Activated naive CD8-positive, alpha-beta T cell (primary cell): ENCODE data around the gene ATP11A.
"Not testable (repeated sequence)": the region's sequence is repeated elsewhere in the genome, so short reads cannot be mapped to it uniquely, and the experiment has no call there.

Source experiments
- H3K27ac Mint-ChIP-seq: one replicate; pipeline ENCODE4 v1.8.0; 2021; ENCODE audit warnings: mixed read lengths
- H3K27me3 Mint-ChIP-seq: one replicate; pipeline ENCODE4 v1.8.0; 2021; ENCODE audit warnings: mixed read lengths
- H3K36me3 Mint-ChIP-seq: one replicate; pipeline ENCODE4 v1.8.0; 2021; ENCODE audit warnings: mixed read lengths
- H3K4me1 Mint-ChIP-seq: one replicate; pipeline ENCODE4 v1.8.0; 2021; ENCODE audit warnings: low read depth, mixed read lengths
- H3K4me3 Mint-ChIP-seq: one replicate; pipeline ENCODE4 v1.8.0; 2021; ENCODE audit warnings: mild to moderate bottlenecking, mixed read lengths
- H3K9me3 Mint-ChIP-seq: one replicate; pipeline ENCODE4 v1.8.0; 2021; ENCODE audit warnings: low read depth, mixed read lengths

ATP11A gene

DNA sequence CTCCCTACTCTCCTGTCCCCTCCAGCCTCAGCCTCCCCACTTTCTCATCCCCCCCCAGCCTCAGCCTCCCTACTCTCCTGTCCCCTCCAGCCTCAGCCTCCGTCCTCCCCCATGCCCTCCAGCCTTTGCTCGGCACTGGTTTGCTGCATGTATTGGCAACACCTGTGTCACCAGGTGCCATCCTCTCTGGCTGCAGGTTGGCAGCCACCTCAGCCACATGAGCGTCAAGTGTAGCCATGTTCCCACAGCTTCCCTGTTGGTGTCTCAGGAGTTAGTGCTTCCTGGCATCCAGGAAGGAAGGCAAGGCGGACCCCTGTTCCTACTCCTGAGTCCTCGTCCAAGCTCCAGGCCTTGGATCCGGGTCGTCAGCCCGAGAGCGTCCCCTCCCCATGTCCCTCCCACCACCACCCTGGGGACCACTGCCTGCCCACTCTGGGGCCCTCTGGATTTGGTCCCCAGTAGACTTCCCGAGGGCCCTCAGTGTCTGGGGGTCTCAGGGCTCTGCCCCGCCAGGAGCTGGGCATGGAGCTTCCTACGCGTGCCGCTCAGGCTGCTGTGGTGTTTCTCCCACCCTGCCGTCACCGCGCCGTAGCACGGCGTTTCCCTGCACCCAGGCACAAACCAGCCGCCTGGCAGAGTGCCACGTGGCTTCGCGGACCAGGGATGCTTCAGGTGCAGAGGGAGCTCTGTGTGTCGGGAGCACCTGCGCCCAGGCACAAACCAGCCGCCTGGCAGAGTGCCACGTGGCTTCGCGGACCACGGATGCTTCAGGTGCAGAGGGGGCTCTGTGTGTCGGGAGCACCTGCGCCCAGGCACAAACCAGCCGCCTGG, 150.8 kb downstream of the ATP11A start:
- no peak overlapping the region for H3K4me3 Mint-ChIP-seq
- H3K9me3 Mint-ChIP-seq, result no peaks in the 10 kb centered on the region
- H3K27me3 Mint-ChIP-seq, result no peaks in the 10 kb centered on the region
- no peaks in the 10 kb centered on the region for H3K4me1 Mint-ChIP-seq
- H3K27ac Mint-ChIP-seq, result no peak overlapping the region
- H3K36me3 Mint-ChIP-seq, result peaks cover 10% of the 10 kb centered on the region

DNA sequence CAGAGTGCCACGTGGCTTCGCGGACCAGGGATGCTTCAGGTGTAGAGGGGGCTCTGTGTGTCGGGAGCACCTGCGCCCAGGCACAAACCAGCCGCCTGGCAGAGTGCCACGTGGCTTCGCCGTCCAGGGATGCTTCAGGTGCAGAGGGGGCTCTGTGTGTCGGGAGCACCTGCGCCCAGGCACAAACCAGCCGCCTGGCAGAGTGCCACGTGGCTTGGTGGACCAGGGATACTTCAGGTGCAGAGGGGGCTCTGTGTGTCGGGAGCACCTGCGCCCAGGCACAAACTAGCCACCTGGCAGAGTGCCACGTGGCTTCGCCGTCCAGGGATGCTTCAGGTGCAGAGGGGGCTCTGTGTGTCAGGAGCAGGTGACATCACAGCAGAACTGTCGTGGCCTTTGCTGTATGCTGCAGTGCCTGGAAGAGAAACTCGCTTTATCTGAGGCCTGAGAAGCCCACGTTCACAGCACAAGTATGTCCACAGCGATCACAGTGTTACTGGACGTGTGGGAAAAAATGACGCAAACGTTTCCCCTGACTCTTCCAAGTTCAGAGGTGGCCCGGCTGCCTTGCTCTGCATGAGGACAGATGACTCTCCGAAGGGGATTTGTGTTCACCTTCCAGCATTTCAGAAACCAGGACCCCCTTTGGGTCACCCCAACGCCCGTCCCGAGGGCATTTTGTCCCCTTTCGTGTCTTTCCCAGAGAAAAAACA, 151.6 kb downstream of the ATP11A start:
- peaks cover 14% of the 10 kb centered on the region for H3K36me3 Mint-ChIP-seq
- H3K4me1 Mint-ChIP-seq, H3K4me3 Mint-ChIP-seq, H3K27me3 Mint-ChIP-seq, H3K27ac Mint-ChIP-seq, H3K9me3 Mint-ChIP-seq: not testable (repeated sequence)

DNA sequence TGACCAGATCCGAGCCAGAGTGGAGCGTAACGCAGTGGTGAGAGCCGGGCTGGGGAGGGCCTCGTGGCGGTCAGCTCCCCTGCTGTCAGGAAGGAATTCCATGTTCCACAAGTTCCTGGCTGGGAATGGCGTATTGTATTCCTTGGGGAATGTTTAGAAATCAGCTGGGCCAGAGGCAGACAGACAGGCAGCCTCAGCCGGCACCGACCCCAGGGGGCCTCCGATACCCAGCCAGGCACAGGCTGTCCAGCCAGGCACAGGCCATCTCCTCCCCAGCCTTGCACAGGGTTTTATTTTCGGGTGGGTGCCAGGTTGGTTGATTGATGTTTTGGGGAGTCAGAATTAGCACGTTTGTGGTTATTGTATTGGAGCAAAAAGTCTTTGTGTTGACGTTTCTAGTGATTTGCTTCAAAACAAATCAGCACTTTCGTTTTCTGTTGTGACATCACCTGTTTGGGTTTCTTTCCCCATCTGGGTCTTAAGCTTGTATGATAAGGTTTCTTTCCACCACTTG, 152.6 kb downstream of the ATP11A start:
- Mint-ChIP-seq H3K9me3 (no peaks in the 10 kb centered on the region), H3K27me3 (no peaks in the 10 kb centered on the region), H3K27ac (no peak overlapping the region), H3K4me3 (no peak overlapping the region), H3K36me3 (peaks cover 15% of the 10 kb centered on the region), H3K4me1 (no peaks in the 10 kb centered on the region)

DNA sequence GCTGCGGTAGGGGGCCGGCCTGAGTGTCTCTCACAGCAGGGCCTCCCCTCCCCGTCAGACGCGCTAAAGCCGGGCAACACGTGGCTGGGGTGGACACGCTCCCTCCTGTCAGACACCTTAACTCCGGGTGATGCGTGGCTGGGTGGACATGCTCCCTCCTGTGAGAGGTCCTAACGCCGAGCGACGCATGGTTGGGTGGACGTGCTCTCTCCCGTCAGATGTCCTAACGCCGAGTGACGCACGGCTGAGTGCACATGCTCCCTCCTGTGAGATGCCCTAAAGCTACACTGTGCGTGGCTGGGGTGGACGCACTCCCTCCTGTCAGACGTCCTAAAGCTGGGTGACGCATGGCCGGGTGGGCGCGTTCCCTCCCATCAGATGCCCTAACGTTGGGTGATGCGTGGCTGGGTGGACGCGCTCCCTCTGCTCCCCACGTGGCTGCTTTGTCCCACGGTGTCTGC, 153.1 kb downstream of the ATP11A start:
- Mint-ChIP-seq H3K9me3 (no peaks in the 10 kb centered on the region), H3K4me1 (no peaks in the 10 kb centered on the region), H3K27ac (no peak overlapping the region), H3K27me3 (no peaks in the 10 kb centered on the region), H3K4me3 (no peak overlapping the region), H3K36me3 (peaks cover 19% of the 10 kb centered on the region)

DNA sequence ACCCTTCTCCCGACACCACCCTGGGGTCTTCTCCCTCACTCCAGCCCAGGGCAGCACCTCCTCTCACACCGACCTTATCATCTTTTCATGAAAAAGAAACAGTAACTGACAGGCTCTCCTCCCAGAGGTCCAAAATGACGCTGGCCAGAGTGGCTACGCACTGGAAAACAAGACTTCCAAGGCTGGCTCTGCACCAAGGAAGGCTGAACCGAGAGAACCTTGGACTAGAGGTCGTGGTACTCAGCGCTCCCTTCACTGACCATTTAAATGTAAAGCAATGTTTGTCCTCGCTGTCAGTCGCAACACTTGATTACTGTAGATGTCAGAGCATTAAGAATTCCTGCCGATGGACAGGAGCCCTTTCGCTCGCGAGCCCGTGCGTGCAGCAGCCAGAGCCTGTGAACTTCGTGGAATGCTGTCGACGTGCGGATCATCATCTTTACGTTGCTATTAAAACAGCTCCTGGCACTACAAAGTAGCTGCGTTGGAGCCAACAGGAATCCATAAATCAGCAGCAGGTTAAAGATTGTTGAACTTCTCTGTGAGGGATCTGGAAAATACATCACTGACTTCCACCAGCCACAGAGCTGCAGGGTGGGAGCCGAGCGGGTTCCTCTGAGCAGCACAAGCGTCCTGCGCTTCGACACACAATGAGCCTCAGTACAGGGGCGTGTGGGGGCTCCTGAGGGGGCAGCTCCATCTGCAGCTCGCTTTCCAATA, 153.7 kb downstream of the ATP11A start:
- Mint-ChIP-seq H3K4me3 (no peak overlapping the region), H3K27ac (no peak overlapping the region), H3K9me3 (no peaks in the 10 kb centered on the region), H3K27me3 (no peaks in the 10 kb centered on the region), H3K4me1 (no peaks in the 10 kb centered on the region), H3K36me3 (peaks cover 19% of the 10 kb centered on the region)

DNA sequence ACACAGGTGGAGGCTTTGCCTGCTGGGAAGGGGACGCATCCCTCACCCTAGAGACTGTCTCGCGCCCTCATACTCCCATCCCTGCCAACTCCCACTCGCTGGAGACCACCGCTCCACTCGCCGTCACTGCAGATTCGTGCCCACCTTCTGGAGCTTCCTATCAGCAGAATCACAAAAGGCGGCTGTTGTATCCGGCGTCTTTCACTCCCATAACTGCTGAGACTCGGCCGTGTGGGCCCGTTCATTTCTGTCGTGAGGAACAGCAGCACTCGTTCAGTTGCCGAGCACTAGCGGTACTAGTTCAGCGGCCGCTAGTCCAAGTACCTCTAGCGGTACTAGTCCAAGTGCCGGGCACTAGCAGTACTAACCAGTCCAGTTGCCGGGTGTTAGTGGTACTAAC, 154.6 kb downstream of the ATP11A start:
- peaks cover 16% of the 10 kb centered on the region for H3K36me3 Mint-ChIP-seq
- no peak overlapping the region for H3K27ac Mint-ChIP-seq
- H3K27me3 Mint-ChIP-seq, result no peaks in the 10 kb centered on the region

DNA sequence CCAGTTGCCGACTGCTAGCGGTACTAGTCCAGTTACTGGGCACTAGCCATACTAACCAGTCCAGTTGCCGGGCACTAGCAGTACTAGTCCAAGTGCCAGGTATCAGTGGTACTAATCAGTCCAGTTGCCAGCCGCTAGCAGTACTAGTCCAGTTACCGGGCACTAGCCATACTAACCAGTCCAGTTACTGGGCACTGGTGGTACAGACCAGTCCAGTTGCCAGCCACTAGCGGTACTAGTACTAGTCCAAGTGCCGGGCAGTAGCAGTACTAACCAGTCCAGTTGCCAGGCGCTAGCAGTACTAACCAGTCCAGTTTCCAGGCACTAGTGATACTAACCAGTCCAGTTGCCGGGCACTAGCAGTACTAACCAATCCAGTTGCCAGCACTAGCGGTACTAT, 155.0 kb downstream of the ATP11A start:
- no peak overlapping the region for H3K27ac Mint-ChIP-seq
- peaks cover 19% of the 10 kb centered on the region for H3K36me3 Mint-ChIP-seq
- H3K4me3 Mint-ChIP-seq, result no peak overlapping the region

More for the DNA sequence above, 154.6 kb downstream of the ATP11A start:
- Mint-ChIP-seq H3K9me3 (no peaks in the 10 kb centered on the region), H3K4me3 (no peak overlapping the region), H3K4me1 (no peaks in the 10 kb centered on the region)

DNA sequence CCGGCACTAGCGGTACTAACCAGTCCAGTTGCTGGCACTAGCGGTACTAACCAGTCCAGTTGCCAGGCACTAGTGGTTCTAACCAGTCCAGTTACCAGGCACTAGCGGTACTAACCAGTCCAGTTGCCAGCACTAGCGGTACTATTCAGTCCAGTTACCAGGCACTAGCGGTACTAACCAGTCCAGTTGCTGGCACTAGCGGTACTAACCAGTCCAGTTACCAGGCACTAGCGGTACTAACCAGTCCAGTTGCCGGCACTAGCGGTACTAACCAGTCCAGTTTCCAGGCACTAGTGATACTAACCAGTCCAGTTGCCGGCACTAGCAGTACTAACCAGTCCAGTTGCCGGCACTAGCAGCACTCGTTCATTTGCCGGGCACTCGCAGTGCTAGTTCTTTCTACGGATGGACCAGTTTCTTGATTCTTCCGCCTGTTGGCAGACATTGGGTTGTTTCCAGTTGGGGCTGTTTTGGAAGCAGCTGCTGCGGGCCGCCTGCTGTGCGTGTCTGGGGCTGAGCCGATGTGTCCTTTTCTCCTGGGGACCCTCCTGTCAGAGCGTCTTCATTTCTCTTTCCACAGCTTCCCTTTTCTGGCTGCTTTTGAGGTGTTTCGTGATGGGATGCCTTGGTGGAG, 155.8 kb downstream of the ATP11A start:
- Mint-ChIP-seq H3K27ac (no peak overlapping the region), H3K9me3 (no peaks in the 10 kb centered on the region), H3K27me3 (no peaks in the 10 kb centered on the region), H3K4me1 (no peaks in the 10 kb centered on the region), H3K4me3 (no peak overlapping the region), H3K36me3 (peaks cover 19% of the 10 kb centered on the region)

More for the DNA sequence above, 155.0 kb downstream of the ATP11A start:
- Mint-ChIP-seq H3K27me3 (no peaks in the 10 kb centered on the region), H3K9me3 (no peaks in the 10 kb centered on the region), H3K4me1 (no peaks in the 10 kb centered on the region)

DNA sequence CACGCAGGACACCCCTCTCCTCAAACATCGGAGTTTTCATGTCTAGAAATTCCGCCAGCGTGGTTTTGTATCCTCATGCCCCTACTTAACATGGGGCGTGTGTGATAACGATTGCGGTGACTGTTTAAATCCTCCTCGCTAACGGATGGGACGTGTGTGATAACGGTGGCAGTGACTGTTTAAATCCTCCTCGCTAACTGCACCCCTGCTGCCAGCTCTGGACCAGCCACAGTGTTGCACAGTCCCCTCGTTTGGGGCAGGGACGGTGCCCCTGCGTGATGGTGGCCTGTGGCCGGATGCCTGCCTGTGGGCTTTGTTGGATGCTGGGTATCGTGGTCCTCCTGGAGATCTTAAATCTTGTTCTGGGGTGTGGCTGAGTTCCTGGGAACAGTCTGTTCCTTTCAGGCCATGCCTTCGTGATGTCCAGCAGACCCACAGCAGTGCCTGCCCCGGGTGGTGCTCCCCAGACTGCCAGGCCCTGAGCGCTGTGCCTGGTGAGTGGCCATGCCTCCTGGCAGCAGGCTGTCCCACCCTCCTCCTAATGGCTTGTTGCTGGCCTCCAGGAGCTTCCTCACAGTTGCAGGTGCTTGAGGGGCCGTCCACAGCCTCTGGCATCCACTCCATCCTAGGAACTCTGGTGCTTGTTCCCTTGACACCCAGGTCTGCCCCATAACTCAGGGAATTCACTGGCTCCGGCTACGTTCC, 156.7 kb downstream of the ATP11A start:
- Mint-ChIP-seq H3K27ac (no peak overlapping the region), H3K9me3 (no peaks in the 10 kb centered on the region), H3K36me3 (peaks cover 25% of the 10 kb centered on the region), H3K27me3 (no peaks in the 10 kb centered on the region), H3K4me1 (no peaks in the 10 kb centered on the region), H3K4me3 (no peak overlapping the region)

DNA sequence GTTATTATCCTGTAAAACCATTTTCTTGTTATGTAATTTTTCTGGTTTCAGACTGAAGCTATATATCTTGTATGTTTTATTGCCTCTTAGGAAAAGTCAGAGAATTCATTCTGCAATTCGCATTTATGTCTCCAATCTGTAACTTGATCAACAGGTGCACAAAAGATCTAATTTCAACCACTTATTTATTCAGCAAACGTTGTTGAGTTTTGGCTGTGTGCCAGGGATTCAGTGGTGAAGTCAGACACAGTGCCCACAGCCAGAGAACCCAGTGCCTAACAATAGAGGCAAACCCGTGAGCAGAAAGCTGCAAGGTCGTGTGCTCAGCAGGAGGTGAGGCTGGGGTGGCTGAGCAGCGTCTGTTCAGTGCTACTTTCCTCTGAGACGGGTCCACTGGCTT, 159.7 kb downstream of the ATP11A start:
- H3K27me3 Mint-ChIP-seq, result no peaks in the 10 kb centered on the region
- no peak overlapping the region for H3K27ac Mint-ChIP-seq
- no peaks in the 10 kb centered on the region for H3K4me1 Mint-ChIP-seq

DNA sequence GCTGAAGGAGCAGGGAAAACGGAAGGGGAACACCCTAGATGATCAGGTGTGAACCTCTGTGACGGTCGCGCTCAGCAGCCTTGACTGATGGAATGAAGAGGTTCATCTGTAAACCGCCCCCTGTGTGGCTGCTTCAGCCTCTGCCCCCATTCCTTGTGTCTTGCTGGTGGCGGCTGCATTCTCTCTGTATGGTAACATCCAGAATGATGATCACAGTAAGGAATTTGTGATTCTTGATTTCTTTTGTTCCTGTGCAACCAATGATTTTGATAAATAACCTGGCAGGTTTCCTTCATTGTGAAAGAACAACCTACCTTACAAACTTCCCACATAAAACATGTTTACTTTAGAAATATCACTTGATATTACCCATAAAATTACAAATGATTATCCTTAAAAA, 160.4 kb downstream of the ATP11A start:
- no peak overlapping the region for H3K4me3 Mint-ChIP-seq
- peaks cover 27% of the 10 kb centered on the region for H3K36me3 Mint-ChIP-seq
- H3K4me1 Mint-ChIP-seq, result no peaks in the 10 kb centered on the region
- H3K27ac Mint-ChIP-seq, result no peak overlapping the region
- no peaks in the 10 kb centered on the region for H3K27me3 Mint-ChIP-seq
- H3K9me3 Mint-ChIP-seq, result no peaks in the 10 kb centered on the region

More for the DNA sequence above, 159.7 kb downstream of the ATP11A start:
- Mint-ChIP-seq H3K4me3 (no peak overlapping the region), H3K9me3 (no peaks in the 10 kb centered on the region), H3K36me3 (peaks cover 27% of the 10 kb centered on the region)

DNA sequence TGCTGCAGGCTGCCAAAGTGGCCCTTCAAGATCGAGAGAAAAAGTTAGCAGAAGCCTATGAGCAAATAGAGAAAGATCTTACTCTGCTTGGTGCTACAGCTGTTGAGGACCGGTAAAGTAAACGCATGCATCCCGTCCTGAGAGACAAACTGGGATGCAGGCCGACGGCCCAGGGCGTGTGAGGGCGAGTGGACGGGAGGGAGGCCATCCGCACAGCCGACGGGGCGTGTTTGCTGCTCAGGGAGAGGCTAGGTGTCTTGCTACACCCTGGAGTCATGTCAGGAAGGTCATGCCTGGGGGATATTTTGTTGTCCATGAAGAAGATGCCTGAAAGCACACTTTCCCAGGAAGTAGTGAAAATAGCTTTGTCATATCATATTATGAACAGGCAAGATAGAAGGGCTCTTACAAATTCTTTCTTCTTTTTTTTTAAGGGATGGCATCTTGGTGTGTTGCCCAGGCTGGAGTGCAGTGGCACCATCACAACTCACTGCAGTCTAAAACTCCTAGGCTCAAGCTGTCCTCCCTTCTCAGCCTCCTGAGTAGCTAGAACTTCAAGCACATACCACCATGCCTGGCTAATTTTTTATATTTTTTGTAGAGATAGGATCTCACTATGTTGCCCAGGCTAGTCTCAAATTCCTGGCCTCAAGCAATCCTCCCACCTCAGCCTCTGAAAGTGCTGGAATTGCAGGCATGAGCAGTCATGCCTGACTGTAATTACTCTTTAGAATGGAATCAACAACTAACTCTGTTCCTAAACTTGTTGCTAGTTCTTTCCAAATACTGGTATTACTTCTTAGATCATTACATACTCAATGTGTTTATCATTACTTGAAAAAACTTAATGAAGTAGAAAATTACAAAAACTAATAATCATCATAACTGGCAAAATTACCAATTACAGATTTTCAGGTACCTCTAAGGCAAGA, 161.5 kb downstream of the ATP11A start:
- H3K4me3 Mint-ChIP-seq, result no peak overlapping the region
- H3K27ac Mint-ChIP-seq, result no peak overlapping the region
- H3K27me3 Mint-ChIP-seq, result no peaks in the 10 kb centered on the region
- no peaks in the 10 kb centered on the region for H3K9me3 Mint-ChIP-seq
- peaks cover 24% of the 10 kb centered on the region for H3K36me3 Mint-ChIP-seq
- H3K4me1 Mint-ChIP-seq, result no peaks in the 10 kb centered on the region

DNA sequence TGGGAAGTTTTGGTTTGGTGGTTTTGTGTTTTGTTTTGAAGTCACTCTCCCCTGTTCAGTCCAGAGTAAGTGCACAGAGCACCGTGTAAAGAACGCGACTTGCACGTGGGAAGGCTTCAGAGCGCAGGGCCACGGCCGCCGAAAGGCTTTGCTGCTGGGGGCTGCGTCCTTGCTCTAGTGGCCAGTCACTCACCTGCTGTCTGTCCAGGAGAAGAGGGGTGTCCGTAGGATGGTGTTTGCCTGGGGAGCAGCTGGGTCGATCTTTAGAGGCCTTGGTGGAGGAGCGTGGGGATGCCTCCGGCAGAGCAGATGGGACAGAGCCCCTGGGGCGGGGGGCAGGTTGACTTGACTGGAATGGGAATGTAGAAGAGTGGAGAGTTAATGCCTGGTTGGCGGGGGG, 162.6 kb downstream of the ATP11A start:
- Mint-ChIP-seq H3K27ac (no peak overlapping the region), H3K4me3 (no peak overlapping the region), H3K9me3 (no peaks in the 10 kb centered on the region), H3K4me1 (no peaks in the 10 kb centered on the region), H3K36me3 (peaks cover 21% of the 10 kb centered on the region), H3K27me3 (no peaks in the 10 kb centered on the region)
